PFSK-1 (cell line): Measurements from ENCODE around the gene PPP4R3A.

ENCODE experiments used
- POLR2AphosphoS5 ChIP-seq: IDR thresholded peaks from 2 replicates; pipeline ENCODE4 v1.6.1; 2012; ENCODE audit warnings: low read depth, mild to moderate bottlenecking, control low read depth, low read length, moderate library complexity
- REST ChIP-seq, 2 experiments: IDR thresholded peaks; 2 replicates each; pipeline versions ENCODE4 v1.6.1 to v1.8.0; 2011 to 2012; ENCODE audit warnings: low read depth in 2 of 2, low read length in 2 of 2, control low read depth in 1 of 2, inconsistent platforms in 1 of 2, mild to moderate bottlenecking in 1 of 2, moderate library complexity in 1 of 2; ENCODE audit not compliant: insufficient read depth in 1 of 2
- SIN3A ChIP-seq: IDR thresholded peaks from 2 replicates; pipeline ENCODE4 v1.6.1; 2012; ENCODE audit warnings: mild to moderate bottlenecking, low read length, moderate library complexity, borderline replicate concordance; ENCODE audit not compliant: insufficient read depth

GRCh38 chr14:91493169-91493568, 16.9 kb downstream of the PPP4R3A start:
- TF ChIP-seq SIN3A (no peak), REST (IDR thresholded peaks at IDR 0.05; ENCODE audit: insufficient read depth in 1 of 2, low read depth in 2 of 2, low read length in 2 of 2) (no peak), POLR2AphosphoS5 (no peak)
